ENCODE measurements around the gene CACNA2D4. TPM values are rescaled to one million over a fixed set of nuclear protein-coding genes. Genes with fewer than 3 reads are reported as not detected.

The CACNA2D4 gene
- total and polyA plus RNA-seq, 2 donors (not counting 3 experiments of a cell fraction or from before 2014, with no cell fraction given): 0.58 to 0.73 TPM

GRCh38 chr12:1805441-1806081 is 112.9 kb downstream of the CACNA2D4 start:
- H2AFZ ChIP-seq (ENCODE audit: low read depth, low read length): no peak overlapping the region
- intact Hi-C loops (cut with micrococcal nuclease): loop anchor here (2.0 kb wide), 1 partner anchor 229 kb away; no protein-coding TSS in a partner anchor
- no peaks in the 10 kb centered on the region for H3K36me3 ChIP-seq (ENCODE audit: control insufficient read depth in 2 of 2, extremely low read depth in 1 of 2, insufficient read depth in 2 of 2, low read length in 2 of 2)
- H3K4me1 ChIP-seq (ENCODE audit: control insufficient read depth, extremely low read depth, insufficient read depth, low read length): peaks cover 7% of the 10 kb centered on the region
- CTCF ChIA-PET: interaction anchor here (1.7 kb wide), 1 partner anchor 134 kb away, joined by 6 read pairs; no protein-coding TSS in a partner anchor
- no peak for DNase-seq (ENCODE audit: low read depth, low spot score)
- no peak overlapping the region for H3K4me3 ChIP-seq (replicated peaks in 1 of 3; ENCODE audit: insufficient read depth in 1 of 3, low read depth in 1 of 3, low read length in 3 of 3)
- no peak overlapping the region for H3K4me2 ChIP-seq (ENCODE audit: insufficient read depth, low read length)
- no peak for FAIRE-seq
- H3K79me2 ChIP-seq (ENCODE audit: control insufficient read depth, insufficient read depth, low read length): no peaks in the 10 kb centered on the region
- H3K27ac ChIP-seq (ENCODE audit: insufficient read depth, low read depth, low read length): no peak overlapping the region
- POLR2A ChIA-PET: no interaction called here
- dilution Hi-C loops (cut with MboI; ENCODE audit: extremely low pct_ligation_motif_present, low sequenced_read_pairs): no loop called here
- no peaks in the 10 kb centered on the region for H3K27me3 ChIP-seq (ENCODE audit: control insufficient read depth in 2 of 2, insufficient read depth in 2 of 2, low read length in 2 of 2)
- no peak overlapping the region for H3K9ac ChIP-seq (replicated peaks; ENCODE audit: extremely low read depth, insufficient read depth, low read length)
- H4K20me1 ChIP-seq (replicated peaks; ENCODE audit: control insufficient read depth, extremely low read depth, insufficient read depth, low read length): no peaks in the 10 kb centered on the region
- TF ChIP-seq MAX (IDR thresholded peaks at IDR 0.05; ENCODE audit: insufficient read depth, insufficient read length) (no peak), GATA2 (IDR thresholded peaks at IDR 0.05; ENCODE audit: insufficient read depth, insufficient read length, low read depth, low read length) (no peak), JUN (IDR thresholded peaks at IDR 0.05; ENCODE audit: borderline replicate concordance, insufficient read depth, insufficient read length, low read depth) (no peak), CTCF (IDR thresholded peaks at IDR 0.05; ENCODE audit: extremely low read depth in 1 of 2, insufficient read depth in 1 of 2, low read depth in 1 of 2, low read length in 2 of 2) (no peak), POLR2A (IDR thresholded peaks at IDR 0.05; ENCODE audit: low read depth, low read length) (no peak), FOS (IDR thresholded peaks at IDR 0.05; ENCODE audit: borderline replicate concordance, insufficient read depth, low read length) (no peak), POLR2AphosphoS5 (IDR thresholded peaks at IDR 0.05; ENCODE audit: insufficient read depth, low read depth, low read length) (no peak), EZH2 (IDR thresholded peaks at IDR 0.05; ENCODE audit: borderline replicate concordance, low read depth, low read length, severe bottlenecking) (no peak), MYC (IDR thresholded peaks at IDR 0.05; ENCODE audit: low read depth, low read length) (no peak)
- H3K9me1 ChIP-seq (replicated peaks; ENCODE audit: control insufficient read depth, extremely low read depth, insufficient read depth, low read length): no peaks in the 10 kb centered on the region
- BruUV-seq (replicated peaks): no TSS peak
- H3K9me3 ChIP-seq (replicated peaks; ENCODE audit: control insufficient read depth, insufficient read depth, low read length): no peaks in the 10 kb centered on the region

Data from endothelial cell of umbilical vein (primary cell).